ENCODE data around the gene SNX1.

- TF ChIP-seq CREB5 (CRISPR knock-in tag; IDR thresholded peaks at IDR 0.05; ENCODE audit: low read depth) (no peak), ARNTL (CRISPR knock-in tag; IDR thresholded peaks at IDR 0.05; ENCODE audit: borderline replicate concordance, low read depth) (no peak), ZNF565 (CRISPR knock-in tag; conservative IDR thresholded peaks at IDR 0.05; ENCODE audit: low read depth) (no peak), ZC3H10 (CRISPR knock-in tag; IDR thresholded peaks at IDR 0.05) (no peak)
Observed at GRCh38 chr15:64158363-64159134, 62.8 kb downstream of the SNX1 start.

Data from SK-N-SH treated with all-trans-retinoic acid at 6 μM for 48 hours (cell line).